Panc1 (cell line): ENCODE data around the gene BNIP5.

Source experiments
- CTCF ChIP-seq: fragments of 450-650 bp; IDR thresholded peaks from 2 replicates; pipeline ENCODE4 v1.5.1; 2017; ENCODE audit warnings: mild to moderate bottlenecking
- POLR2AphosphoS5 ChIP-seq: IDR thresholded peaks from 2 replicates; pipeline ENCODE4 v1.6.1; 2012; ENCODE audit warnings: mild to moderate bottlenecking, low read depth, low read length, moderate library complexity
- REST ChIP-seq, 2 experiments: IDR thresholded peaks; 2 replicates each; pipeline ENCODE4 v1.6.1; 2011 to 2012; ENCODE audit warnings: low read depth in 2 of 2, control low read depth in 1 of 2, low read length in 1 of 2, mild to moderate bottlenecking in 1 of 2, moderate library complexity in 1 of 2; ENCODE audit not compliant: insufficient read depth in 1 of 2
- SIN3A ChIP-seq: IDR thresholded peaks from 2 replicates; pipeline ENCODE4 v1.6.1; 2012; ENCODE audit warnings: low read depth, mild to moderate bottlenecking, low read length, moderate library complexity, borderline replicate concordance; ENCODE audit not compliant: insufficient read depth

GRCh38 chr6:36382976-36383375, 46.3 kb upstream of the BNIP5 start:
- TF ChIP-seq CTCF (no peak), POLR2AphosphoS5 (no peak), SIN3A (no peak), REST (IDR thresholded peaks at IDR 0.05; ENCODE audit: insufficient read depth in 1 of 2, low read depth in 2 of 2, low read length in 1 of 2) (no peak)
